HepG2 (cell line): ENCODE measurements around the gene MADCAM1. TPM values are rescaled to one million over a fixed set of nuclear protein-coding genes. Genes with fewer than 3 reads are reported as not detected.

Source experiments
- EZH2 ChIP-seq: conservative IDR thresholded peaks from 2 replicates; pipeline ENCODE4 v1.6.1; 2012; ENCODE audit warnings: mild to moderate bottlenecking, low read depth, low read length, moderate library complexity
- FOXP4 ChIP-seq: sonication (generic); formaldehyde crosslinking; IDR thresholded peaks from 2 replicates; pipeline ENCODE4 v1.4.0; 2020; ENCODE audit warnings: missing genetic modification reagents
- HNRNPK ChIP-seq: fragments of 200-400 bp; formaldehyde crosslinking; IDR thresholded peaks from 2 replicates; pipeline ENCODE4 v1.6.1; 2018; ENCODE audit warnings: low read length, low read depth, moderate library complexity, mild to moderate bottlenecking; ENCODE audit not compliant: poor library complexity, severe bottlenecking
- HNRNPL ChIP-seq: fragments of 200-400 bp; formaldehyde crosslinking; IDR thresholded peaks from 2 replicates; pipeline ENCODE4 v1.6.1; 2017; ENCODE audit warnings: mild to moderate bottlenecking, low read depth, low read length
- JARID2 ChIP-seq: sonication (generic); formaldehyde crosslinking; IDR thresholded peaks from 2 replicates; pipeline ENCODE4 v1.8.1; 2023; ENCODE audit warnings: missing genetic modification reagents, inconsistent platforms; ENCODE audit not compliant: insufficient replicate concordance
- KLF6 ChIP-seq: IDR thresholded peaks from 2 replicates; pipeline ENCODE4 v1.8.0; 2016; ENCODE audit warnings: missing biosample characterization, missing genetic modification reagents
- MTA3 ChIP-seq: sonication (generic); formaldehyde crosslinking; IDR thresholded peaks from 2 replicates; pipeline ENCODE4 v1.4.0; 2020; ENCODE audit warnings: missing genetic modification reagents
- MTF1 ChIP-seq: sonication (generic); formaldehyde crosslinking; IDR thresholded peaks from 2 replicates; pipeline ENCODE4 v1.5.0; 2020; ENCODE audit warnings: missing genetic modification reagents
- MYPOP ChIP-seq: sonication (generic); formaldehyde crosslinking; IDR thresholded peaks from 2 replicates; pipeline ENCODE4 v1.8.1; 2023; ENCODE audit warnings: mild to moderate bottlenecking, moderate library complexity, missing genetic modification reagents
- ONECUT2 ChIP-seq: sonication (generic); formaldehyde crosslinking; IDR thresholded peaks from 2 replicates; pipeline ENCODE4 v1.4.0; 2020; ENCODE audit warnings: missing genetic modification reagents
- PAX8 ChIP-seq: sonication (generic); formaldehyde crosslinking; IDR thresholded peaks from 2 replicates; pipeline ENCODE4 v1.8.0; 2022; ENCODE audit warnings: mild to moderate bottlenecking, missing genetic modification reagents, borderline replicate concordance
- REPIN1 ChIP-seq: sonication (generic); formaldehyde crosslinking; IDR thresholded peaks from 2 replicates; pipeline ENCODE4 v1.8.0; 2022; ENCODE audit warnings: missing genetic modification reagents, low read depth, mild to moderate bottlenecking, borderline replicate concordance
- SCMH1 ChIP-seq: sonication (generic); formaldehyde crosslinking; IDR thresholded peaks from 2 replicates; pipeline ENCODE4 v1.9.0; 2021; ENCODE audit warnings: missing genetic modification reagents, mild to moderate bottlenecking, borderline replicate concordance
- ZC3H13 ChIP-seq: sonication (generic); formaldehyde crosslinking; IDR thresholded peaks from 2 replicates; pipeline ENCODE4 v1.8.1; 2023; ENCODE audit warnings: mild to moderate bottlenecking, missing genetic modification reagents, moderate library complexity
- ZNF142 ChIP-seq: sonication (generic); formaldehyde crosslinking; IDR thresholded peaks from 2 replicates; pipeline ENCODE4 v1.4.0; 2020; ENCODE audit warnings: missing genetic modification reagents
- ZNF235 ChIP-seq: sonication (generic); formaldehyde crosslinking; IDR thresholded peaks from 2 replicates; pipeline ENCODE4 v1.8.1; 2023; ENCODE audit warnings: mild to moderate bottlenecking, missing genetic modification reagents, borderline replicate concordance
- ZNF292 ChIP-seq: sonication (generic); formaldehyde crosslinking; IDR thresholded peaks from 2 replicates; pipeline ENCODE4 v1.8.1; 2022; ENCODE audit warnings: mild to moderate bottlenecking, low read depth, missing genetic modification reagents, borderline replicate concordance
- ZNF33A ChIP-seq: sonication (generic); formaldehyde crosslinking; IDR thresholded peaks from 2 replicates; pipeline ENCODE4 v1.5.1; 2020; ENCODE audit warnings: missing genetic modification reagents, mild to moderate bottlenecking, moderate library complexity, borderline replicate concordance
- ZNF430 ChIP-seq: sonication (generic); formaldehyde crosslinking; IDR thresholded peaks from 2 replicates; pipeline ENCODE4 v1.9.0; 2021; ENCODE audit warnings: mild to moderate bottlenecking, missing genetic modification reagents
- ZNF441 ChIP-seq: sonication (generic); formaldehyde crosslinking; IDR thresholded peaks from 2 replicates; pipeline ENCODE4 v1.7.0; 2021; ENCODE audit warnings: missing genetic modification reagents, borderline replicate concordance
- polyA plus RNA-seq, 8 experiments: library from polyadenylated mRNA; depleted of rRNA in 3 of 8; stranded (reverse) in 7 of 8; unstranded in 1 of 8; fragments of >200 nt; fragmentation: Illumina TruSeq in 4 of 8; extraction: Trizol in 4 of 8; gene quantifications; 2 replicates each; pipeline versions ENCODE4 v1.2.1 to v1.2.3, GENCODE V29; 2011 to 2016; ENCODE audit warnings: low read depth in 4 of 8, missing spikeins in 1 of 8, mixed read lengths in 1 of 8; ENCODE audit not compliant: insufficient read depth in 1 of 8
- total RNA-seq, 5 experiments: library from RNA; depleted of rRNA; stranded (reverse); fragments of >200 nt; fragmentation: Illumina TruSeq; extraction: Trizol; gene quantifications; 2 replicates each; pipeline ENCODE4 v1.2.3, GENCODE V29; 2016; ENCODE audit warnings: low read depth in 1 of 5

MADCAM1 gene
- total and polyA plus RNA-seq, 2 of the 13 experiments (the other 11 are each of a cell fraction or from before 2014, with no cell fraction given), result 0.29 to 0.33 TPM

GRCh38 chr19:488505-489417 lies 7.5 kb upstream of the MADCAM1 start (continued):
- no peak for TF ChIP-seq MTA3 (CRISPR knock-in tag)
- no peak; the same call in 1 of the 2 replicates for TF ChIP-seq ZNF235 (CRISPR knock-in tag)
- TF ChIP-seq ZNF33A, result no peak
- TF ChIP-seq REPIN1 (CRISPR knock-in tag), result peak; percentile 69
- no peak for TF ChIP-seq MYPOP (CRISPR knock-in tag)
- 0 out of 2 replicates have a peak, but pooled peaks have one; percentile 23 for TF ChIP-seq KLF6 (CRISPR knock-in tag)
- TF ChIP-seq JARID2 (CRISPR knock-in tag), result no peak
- peak; percentile 19; the same call in 1 of the 2 replicates for TF ChIP-seq FOXP4 (CRISPR knock-in tag)
- no peak for TF ChIP-seq PAX8 (CRISPR knock-in tag)
- no peak for TF ChIP-seq SCMH1
- peak; percentile 90 for TF ChIP-seq ZNF430
- no peak for TF ChIP-seq ONECUT2
- TF ChIP-seq MTF1 (CRISPR knock-in tag), result 0 out of 2 replicates have a peak, but pooled peaks have one; percentile 25
- TF ChIP-seq ZNF142, result no peak; the same call in 1 of the 2 replicates
- peak; percentile 98 for TF ChIP-seq ZNF441 (CRISPR knock-in tag)
- peak; percentile 65 for TF ChIP-seq HNRNPK
- TF ChIP-seq ZNF292 (CRISPR knock-in tag), result no peak
- no peak for TF ChIP-seq EZH2
- no peak for TF ChIP-seq HNRNPL
- TF ChIP-seq ZC3H13, result no peak
